HG03103 (cell line): ENCODE data around the gene PADI3.
"Not testable (repeated sequence)": the region's sequence is repeated elsewhere in the genome, so short reads cannot be mapped to it uniquely, and the experiment has no call there.

Source experiments
- ATAC-seq: cut with Tn5 transposase; IDR thresholded peaks from one replicate; pipeline ENCODE4 v1.9.1; 2021; ENCODE audit warnings: low read depth; ENCODE audit not compliant: unreplicated experiment

The PADI3 gene

DNA sequence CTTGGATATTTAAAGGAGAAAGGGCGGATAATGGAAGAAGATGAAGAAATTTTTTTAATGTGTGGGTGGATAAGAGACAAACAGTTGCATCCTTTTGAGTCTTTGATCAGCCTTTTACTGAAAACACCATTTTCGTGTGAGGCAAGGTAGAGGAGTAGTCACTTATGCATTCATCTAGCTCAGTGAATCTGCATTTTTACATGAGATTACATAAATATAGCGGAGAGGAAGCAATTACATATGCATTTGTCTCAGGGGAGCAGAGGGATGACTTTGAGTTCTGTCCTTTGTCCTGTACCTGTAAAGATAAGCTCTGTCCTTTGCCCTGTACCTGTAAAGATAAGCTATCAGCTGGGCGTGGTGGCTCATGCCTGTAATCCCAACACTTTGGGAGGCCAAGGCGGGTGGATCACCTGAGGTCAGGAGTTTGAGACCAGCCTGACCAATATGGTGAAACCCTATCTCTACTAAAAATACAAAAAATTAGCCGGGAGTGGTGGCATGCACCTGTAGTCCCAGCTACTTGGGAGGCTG is 73.0 kb downstream of the PADI3 start:
- not testable (repeated sequence) for ATAC-seq

DNA sequence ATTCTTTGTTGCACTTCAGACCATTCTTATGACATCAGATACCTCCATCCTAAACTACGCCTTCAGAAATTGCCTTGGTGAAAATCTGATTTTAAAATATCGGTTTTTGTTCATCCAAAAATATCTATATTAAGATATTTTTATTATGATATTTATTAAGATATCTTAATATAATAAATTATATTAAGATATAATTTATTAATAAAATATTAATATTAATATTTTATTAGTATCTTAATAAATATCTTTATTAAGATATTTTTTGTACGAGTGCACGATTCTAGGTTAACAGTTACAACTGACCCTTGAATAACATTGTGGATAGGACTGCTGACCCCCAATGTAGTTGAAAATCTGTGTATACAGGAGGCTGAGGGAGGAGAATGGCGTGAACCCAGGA is 80.0 kb downstream of the PADI3 start:
- no peak for ATAC-seq

DNA sequence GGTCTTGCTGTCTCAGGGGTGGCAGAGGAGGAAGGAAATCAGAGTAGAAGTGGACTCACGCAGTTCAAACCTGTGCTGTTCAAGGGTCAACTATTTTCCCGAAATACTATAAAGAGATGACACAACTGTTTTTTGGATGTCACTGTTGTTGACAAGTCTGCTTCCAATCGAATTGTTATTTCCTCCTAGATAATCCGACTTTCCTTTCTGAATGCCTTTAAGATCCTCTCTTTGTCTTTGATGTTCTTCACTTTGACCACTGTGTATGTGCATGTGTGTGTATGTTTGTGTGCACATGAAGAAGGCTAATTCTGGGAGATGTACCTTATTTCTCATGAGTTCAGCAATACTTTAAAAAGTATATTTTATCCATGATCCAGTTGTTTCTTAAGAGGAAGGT is 80.7 kb downstream of the PADI3 start:
- ATAC-seq = no peak

DNA sequence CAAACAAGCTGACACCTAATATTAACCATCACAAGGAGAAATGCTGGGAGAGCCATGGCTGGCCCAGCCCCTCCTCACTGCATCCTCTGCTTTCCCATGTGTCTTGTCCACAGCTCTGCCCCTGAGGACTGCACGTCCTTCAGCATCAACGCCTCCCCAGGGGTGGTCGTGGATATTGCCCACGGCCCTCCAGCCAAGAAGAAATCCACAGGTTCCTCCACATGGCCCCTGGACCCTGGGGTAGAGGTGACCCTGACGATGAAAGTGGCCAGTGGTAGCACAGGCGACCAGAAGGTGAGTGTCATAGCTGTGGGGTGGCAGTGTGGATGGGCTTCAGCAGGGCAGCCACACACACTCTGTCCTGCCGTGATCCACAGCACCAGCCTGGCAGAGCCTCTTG is 82.0 kb downstream of the PADI3 start:
- no peak for ATAC-seq

DNA sequence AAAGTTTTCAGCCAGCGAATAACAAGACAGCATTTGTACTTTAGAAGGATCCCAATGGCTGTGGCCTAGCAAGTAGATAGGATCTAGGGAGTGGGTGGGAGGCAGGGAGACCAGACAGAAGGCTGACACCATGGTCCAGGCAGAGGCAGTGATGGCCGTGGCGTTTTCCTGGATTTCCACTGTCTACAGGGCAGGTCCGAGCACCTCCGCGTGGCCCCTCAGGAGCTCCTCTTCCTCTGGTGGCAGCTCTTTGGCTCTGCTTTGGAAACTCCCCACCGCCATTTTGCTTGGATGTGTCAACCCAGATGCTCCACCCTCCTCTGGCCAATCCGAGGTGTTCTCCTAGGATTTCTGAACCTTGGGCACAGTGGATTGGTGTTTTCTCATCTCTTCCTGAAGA is 84.2 kb downstream of the PADI3 start:
- ATAC-seq = no peak
